DOHH2 (cell line): ENCODE measurements around the gene FAM168B.

ENCODE experiments used
- CTCF ChIP-seq: fragments of 200-600 bp; sonication (generic); IDR thresholded peaks from one replicate; pipeline ENCODE4 v1.5.1; 2014; ENCODE audit warnings: antibody characterized with exemption, mild to moderate bottlenecking, low read depth, low read length; ENCODE audit not compliant: poor library complexity, severe bottlenecking
- EZH2phosphoT487 ChIP-seq: fragments of 200-600 bp; sonication (generic); IDR thresholded peaks from 2 replicates; pipeline ENCODE4 v1.6.1; 2017; ENCODE audit warnings: borderline replicate concordance, mild to moderate bottlenecking, antibody characterized with exemption, low read length, moderate library complexity, mixed read lengths

- TF ChIP-seq CTCF (no peak), EZH2phosphoT487 (no peak)
These were observed 34.9 kb downstream of the FAM168B start for GRCh38 chr2:131058214-131058843.
